ELF-1 (cell line): Measurements from ENCODE around the gene CDADC1.
"Not testable (repeated sequence)": the region's sequence is repeated elsewhere in the genome, so short reads cannot be mapped to it uniquely, and the experiment has no call there.

Experiments
- DNase-seq: peaks from one replicate; pipeline ENCODE4 v3.0.0-alpha.2; 2016; ENCODE audit warnings: low read depth, low spot score

Gene CDADC1

DNA sequence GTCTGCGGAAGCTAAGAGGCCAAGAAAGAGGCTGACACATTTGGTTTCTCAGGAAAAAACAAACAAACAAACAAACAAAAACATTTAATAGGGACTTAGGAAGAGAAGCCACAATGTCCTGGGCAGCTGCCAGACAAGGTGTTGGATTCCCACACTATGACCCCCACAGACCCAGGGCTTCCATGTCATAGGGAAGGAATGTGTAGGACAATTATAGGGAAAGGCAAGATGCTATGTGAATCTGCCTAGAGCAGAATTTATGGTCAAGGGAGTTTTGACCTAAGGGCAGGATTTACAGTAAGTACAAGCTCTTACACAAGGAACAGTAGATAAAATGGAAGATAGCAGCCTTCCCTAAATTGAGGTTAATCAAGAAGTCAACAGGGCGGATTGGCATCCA lies 9.1 kb upstream of the CDADC1 start:
- peak; percentile 39 for DNase-seq

GRCh38 chr13:49240017-49240416 lies 7.7 kb upstream of the CDADC1 start:
- no peak for DNase-seq

GRCh38 chr13:49241296-49241695 lies 6.4 kb upstream of the CDADC1 start:
- no peak for DNase-seq

DNA sequence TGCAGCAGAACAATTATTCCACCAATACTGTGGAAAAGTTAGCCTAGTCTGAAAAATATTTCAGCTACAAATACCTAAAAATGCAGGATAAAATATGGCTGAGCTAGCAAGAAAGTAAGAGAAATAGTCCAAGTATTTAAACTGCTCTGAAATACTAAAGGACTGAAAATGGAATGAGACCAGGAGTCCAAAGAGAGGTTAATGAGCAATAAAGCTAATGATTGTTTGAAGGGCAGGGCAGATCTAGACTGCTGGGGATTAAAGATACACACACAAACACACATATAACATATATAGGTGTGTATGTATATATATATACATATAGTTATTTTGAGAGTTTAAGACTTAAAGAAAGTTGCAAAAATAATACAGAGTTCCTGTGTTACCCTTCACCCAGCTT lies 2.6 kb upstream of the CDADC1 start:
- no peak for DNase-seq

- DNase-seq: no peak
Measured at GRCh38 chr13:49246850-49247642, 679 bp upstream of the CDADC1 start.

GRCh38 chr13:49248622-49249002 lies 887 bp downstream of the CDADC1 start:
- DNase-seq: no peak

GRCh38 chr13:49251326-49251725 lies 3.6 kb downstream of the CDADC1 start:
- DNase-seq: no peak

- no peak for DNase-seq
Measured at GRCh38 chr13:49253310-49253709, 5.6 kb downstream of the CDADC1 start.

GRCh38 chr13:49254007-49254406 lies 6.3 kb downstream of the CDADC1 start:
- no peak for DNase-seq

GRCh38 chr13:49256841-49257240 lies 9.1 kb downstream of the CDADC1 start:
- DNase-seq: no peak

GRCh38 chr13:49258089-49258796 lies 10.5 kb downstream of the CDADC1 start:
- DNase-seq: no peak

DNA sequence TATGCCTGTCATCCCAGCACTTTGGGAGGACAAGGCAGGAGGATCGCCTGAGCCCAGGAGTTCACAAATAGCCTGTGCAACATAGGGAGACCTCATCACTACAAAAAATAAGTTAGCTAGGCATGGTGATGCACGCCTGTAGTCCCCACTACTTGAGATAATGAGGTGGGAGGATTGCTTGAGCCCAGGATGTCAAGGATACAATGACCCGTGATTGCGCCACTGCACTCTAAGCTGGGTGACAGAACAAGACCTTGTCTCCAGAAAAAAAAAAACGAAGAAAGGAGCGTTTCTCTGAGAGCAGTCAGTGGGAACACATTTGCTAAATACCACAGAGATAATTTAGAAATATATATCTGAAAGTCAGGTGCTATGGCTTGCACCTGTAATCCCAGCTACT lies 11.9 kb downstream of the CDADC1 start:
- DNase-seq: no peak

DNA sequence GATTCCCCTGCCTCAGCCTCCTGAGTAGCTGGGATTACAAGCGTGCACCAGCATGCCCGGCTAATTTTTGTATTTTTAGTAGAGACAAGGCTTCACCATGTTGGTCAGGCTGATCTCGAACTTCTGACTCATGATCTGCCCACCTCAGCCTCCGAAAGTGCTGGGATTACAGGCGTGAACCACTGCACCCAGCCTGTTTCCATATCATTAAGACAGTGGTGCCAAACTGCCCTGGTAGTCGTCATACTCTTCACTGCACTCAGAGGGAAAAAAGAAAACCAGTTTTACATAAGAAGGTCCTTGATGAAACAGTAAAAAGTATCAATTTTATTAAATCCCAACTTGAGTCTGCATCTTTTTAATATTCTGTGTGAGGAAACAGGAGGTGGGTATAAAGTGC lies 14.9 kb downstream of the CDADC1 start:
- no peak for DNase-seq

GRCh38 chr13:49265822-49266221 lies 18.1 kb downstream of the CDADC1 start:
- DNase-seq: no peak

GRCh38 chr13:49271264-49271663 lies 23.5 kb downstream of the CDADC1 start:
- DNase-seq: no peak

DNA sequence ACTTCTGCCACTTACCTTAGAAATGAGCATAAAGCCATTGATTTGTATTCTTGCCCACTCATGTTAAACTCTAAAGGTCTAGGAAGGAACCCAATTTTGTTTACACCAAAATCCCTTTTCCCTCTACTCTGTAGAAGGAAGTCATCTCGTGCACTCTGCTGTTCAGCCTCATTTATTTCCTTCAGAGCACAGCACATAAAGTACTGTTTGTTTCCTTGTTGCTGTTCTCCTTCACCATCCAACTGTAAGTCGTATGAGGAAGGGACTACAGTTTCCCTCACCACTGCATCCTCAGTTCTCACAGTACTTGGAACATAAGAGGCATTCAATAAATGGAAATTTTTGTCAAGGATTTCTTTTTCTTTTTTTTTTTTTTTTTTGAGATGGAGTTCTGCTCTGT lies 24.6 kb downstream of the CDADC1 start:
- DNase-seq: no peak

DNA sequence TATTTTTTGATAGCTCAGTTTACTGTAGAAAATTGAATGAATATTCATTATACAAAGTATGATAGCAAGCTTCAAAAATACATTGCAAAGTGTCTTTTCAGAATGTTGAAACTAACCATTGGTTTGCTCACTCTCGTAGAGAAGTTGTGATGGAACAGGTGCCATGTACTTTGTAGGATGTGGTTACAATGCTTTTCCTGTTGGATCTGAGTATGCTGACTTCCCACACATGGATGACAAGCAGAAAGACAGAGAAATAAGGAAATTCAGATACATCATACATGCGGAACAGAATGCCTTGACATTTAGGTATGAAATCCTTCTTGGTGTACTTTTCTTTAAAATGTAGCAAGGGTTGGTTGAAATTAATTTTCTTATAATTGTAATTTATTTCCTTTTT lies 30.5 kb downstream of the CDADC1 start:
- DNase-seq: no peak

DNA sequence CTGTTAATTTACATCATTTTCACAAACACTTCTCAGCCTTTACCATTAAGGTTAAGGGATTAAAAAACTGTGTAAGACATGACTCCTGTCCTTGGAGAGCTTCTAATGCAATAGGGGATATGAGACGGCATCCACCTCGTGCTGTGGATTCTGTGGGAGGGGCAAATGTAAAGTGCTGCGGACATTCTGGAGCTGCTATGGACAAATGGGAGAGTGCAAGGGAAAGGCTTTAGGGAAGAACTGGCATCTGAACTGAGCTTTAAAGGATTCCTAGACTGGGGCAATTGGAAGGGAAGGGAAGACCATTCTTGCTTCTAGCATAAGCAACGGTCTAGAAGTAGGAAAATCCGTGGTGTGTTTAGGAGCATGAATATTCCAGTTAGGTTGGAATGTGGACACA lies 31.4 kb downstream of the CDADC1 start:
- no peak for DNase-seq

DNA sequence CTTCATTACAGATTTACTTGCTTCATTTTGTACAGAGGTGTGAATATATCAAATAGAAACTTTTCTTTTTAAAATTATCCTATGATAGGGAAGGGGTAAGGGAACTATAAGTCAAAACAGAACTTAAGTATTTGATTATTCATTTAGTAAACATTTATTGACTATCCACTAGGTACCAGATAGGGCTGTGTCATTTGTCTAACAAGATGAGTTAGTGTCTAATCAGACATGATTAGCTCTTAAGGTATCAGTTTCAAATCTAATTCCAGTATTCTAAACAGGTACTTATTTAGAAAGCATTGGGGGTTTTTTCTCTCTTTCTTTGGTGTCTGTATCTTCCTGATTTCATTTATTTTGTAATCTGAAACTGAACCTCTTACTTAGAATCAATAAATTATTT lies 32.2 kb downstream of the CDADC1 start:
- no peak for DNase-seq

DNA sequence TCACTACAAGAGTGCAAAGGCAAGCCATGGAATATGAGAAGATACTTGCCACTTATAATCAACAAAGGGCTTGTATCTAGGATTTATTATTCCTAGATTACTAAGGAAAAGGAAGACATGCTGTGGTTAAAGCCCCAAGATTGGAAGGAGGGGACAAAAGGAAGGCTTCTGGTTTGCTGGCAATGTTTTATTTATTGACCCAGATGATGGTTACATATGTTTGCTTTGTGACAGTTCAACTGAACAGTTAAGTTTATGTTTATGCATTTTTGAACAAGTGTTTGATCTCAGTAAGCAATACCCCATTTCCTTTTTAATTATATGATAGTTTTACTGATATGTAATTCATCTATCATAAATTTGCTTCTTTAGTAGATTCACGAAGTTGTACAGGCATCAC lies 40.3 kb downstream of the CDADC1 start:
- no peak for DNase-seq

DNA sequence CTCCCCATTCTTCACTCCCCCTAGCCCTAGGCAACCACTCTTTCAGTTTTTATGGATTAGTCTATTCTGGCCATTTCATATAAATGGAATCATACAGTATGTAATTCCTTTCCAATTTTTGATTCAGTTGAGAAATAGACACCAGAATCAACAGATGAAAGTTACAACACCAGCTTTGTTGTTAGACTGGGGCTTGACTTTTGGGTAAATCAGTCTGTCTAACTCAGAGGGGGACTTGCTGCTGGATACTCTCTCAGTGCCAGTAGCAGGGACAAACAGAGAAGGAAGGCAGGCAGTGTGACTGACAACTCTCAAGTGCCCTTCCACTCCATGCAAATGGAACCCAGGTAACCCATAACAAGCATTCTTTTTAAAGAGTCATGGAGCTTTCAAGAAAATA lies 40.7 kb downstream of the CDADC1 start:
- no peak for DNase-seq

DNA sequence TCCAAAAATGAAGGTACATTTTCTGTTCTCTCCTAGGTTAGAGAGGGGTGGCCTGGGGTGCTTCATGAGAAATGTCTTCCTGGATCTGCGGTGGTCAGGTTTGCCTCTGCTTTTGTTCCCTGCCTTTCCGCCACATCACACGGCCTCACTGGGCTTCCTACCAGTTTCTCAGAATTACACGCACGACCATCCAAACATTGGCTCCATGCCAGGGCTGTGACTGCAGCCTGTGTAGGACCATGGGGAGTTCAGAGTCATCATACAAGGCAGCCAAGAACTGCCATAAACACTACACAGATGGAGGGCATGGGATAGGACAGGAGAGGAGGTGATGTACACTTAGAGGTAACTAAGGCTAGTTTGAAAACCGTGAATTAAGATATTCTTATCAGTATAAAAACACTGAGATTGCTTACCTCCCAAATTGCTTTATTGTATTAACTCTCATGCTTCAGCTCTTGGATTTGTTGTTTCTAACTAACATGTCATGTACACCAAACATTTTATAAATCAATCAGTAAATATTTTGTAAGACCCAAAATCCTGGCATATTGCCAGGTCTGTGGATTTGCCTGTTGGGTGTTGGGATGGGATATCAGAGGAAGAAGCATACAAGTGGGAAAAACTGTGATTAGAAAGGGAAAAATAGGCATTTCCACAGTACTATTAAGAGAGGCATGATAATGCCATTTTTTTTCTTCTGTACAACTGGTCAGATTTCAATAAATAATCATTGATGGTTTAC lies 45.2 kb downstream of the CDADC1 start:
- DNase-seq: no peak

GRCh38 chr13:49294723-49295122 lies 47.0 kb downstream of the CDADC1 start:
- DNase-seq: not testable (repeated sequence)
